ENCODE data around the gene MAP3K1. TPM values are rescaled to one million over a fixed set of nuclear protein-coding genes. Genes with fewer than 3 reads are reported as not detected.

The MAP3K1 gene
- total RNA-seq, 4 donors from 2014 or later = 4.2 to 6.8 (median 5.4) TPM

DNA sequence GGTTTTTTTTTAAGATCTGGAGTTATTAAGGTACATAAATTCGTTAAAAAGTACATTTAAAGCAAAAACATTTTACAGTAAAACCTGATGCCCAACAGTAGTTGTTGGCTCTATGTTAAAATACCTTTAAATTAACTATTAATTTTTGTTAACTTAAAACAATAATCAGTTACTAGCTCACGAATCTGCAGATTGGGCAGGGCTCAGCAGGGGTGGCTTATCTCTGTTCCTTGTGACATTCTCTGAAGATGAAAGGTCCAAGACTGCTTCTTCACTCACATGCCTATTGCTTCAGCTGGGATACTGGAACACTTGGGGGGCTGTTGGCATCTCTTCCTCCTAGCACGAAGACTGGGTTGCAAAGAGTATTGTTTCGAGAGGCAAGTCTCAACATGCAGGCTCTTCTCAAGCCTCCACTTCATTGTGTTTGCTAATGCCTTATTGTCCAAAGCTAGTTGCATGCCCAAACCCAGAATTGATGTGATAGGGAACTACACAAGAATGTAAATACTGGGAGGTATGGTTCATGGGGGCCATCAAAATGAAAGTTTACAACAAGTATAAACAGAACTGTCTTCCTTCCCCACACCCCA is 46.6 kb downstream of the MAP3K1 start:
- Histone ChIP-seq H3K4me1 (no peaks in the 10 kb centered on the region), H3K4me3 (no peak overlapping the region), H3K27me3 (no peaks in the 10 kb centered on the region), H3K36me3 (peaks cover 2 to 7% of the 10 kb centered on the region in 2 donors), H3K27ac (no peak overlapping the region), H3K9me3 (no peaks in the 10 kb centered on the region)
- ATAC-seq = no peak
- DNase-seq = no peak
- TF ChIP-seq CTCF (IDR thresholded peaks at IDR 0.05 in 4 of 5, conservative IDR thresholded peaks at IDR 0.05 in 1 of 5) = no peak
- no peak for TF ChIP-seq POLR2A (IDR thresholded peaks at IDR 0.05)
- in situ Hi-C loops (cut with MboI; ENCODE audit: low sequenced_read_pairs in 4 of 4) (no loop called here), intact Hi-C loops (cut with DNase I; ENCODE audit: low total_unique reads) (no loop called here)

DNA sequence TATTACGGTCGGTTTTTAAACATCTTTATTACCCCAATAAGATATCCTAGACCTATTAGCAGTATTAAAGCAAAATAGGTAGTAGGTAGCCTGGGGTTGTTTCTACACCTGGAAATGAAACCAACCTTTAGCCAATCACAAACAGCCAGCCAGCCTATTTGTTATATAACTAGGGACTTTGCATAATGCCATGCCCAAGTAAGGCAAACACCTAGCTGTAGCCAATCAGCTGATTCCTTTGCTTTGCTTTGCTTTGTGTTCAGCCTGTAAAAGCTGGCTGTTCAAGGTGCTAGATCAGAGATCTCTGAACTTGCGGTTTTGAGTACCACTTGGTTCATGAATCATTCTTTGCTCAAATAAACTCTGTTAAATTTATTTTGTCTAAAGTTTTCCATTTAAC is 47.6 kb downstream of the MAP3K1 start:
- Histone ChIP-seq H3K27ac (no peak overlapping the region), H3K36me3 (peaks cover 2 to 7% of the 10 kb centered on the region in 2 donors), H3K27me3 (no peaks in the 10 kb centered on the region), H3K4me3 (no peak overlapping the region), H3K4me1 (no peaks in the 10 kb centered on the region), H3K9me3 (no peaks in the 10 kb centered on the region)
- in situ Hi-C loops (cut with MboI; ENCODE audit: low sequenced_read_pairs in 4 of 4) = no loop called here
- DNase-seq = no peak
- no peak for TF ChIP-seq POLR2A (IDR thresholded peaks at IDR 0.05)
- no peak for TF ChIP-seq CTCF (IDR thresholded peaks at IDR 0.05 in 4 of 5, conservative IDR thresholded peaks at IDR 0.05 in 1 of 5)
- ATAC-seq = no peak
- intact Hi-C loops (cut with DNase I; ENCODE audit: low total_unique reads) = no loop called here

- in situ Hi-C loops (cut with MboI; ENCODE audit: low sequenced_read_pairs in 4 of 4) (no loop called here), intact Hi-C loops (cut with DNase I; ENCODE audit: low total_unique reads) (no loop called here)
- no peak overlapping the region for H3K4me3 ChIP-seq
- DNase-seq (no peak), ATAC-seq (no peak)
- H3K36me3 ChIP-seq = peaks cover 0 to 35% of the 10 kb centered on the region in 2 donors
- H3K27me3 ChIP-seq = no peaks in the 10 kb centered on the region
- H3K27ac ChIP-seq = no peak overlapping the region
- no peaks in the 10 kb centered on the region for H3K9me3 ChIP-seq
- TF ChIP-seq POLR2A (IDR thresholded peaks at IDR 0.05) (no peak), CTCF (IDR thresholded peaks at IDR 0.05 in 4 of 5, conservative IDR thresholded peaks at IDR 0.05 in 1 of 5) (no peak)
- no peaks in the 10 kb centered on the region for H3K4me1 ChIP-seq
These were observed 56.4 kb downstream of the MAP3K1 start for GRCh38 chr5:56871777-56872176.

DNA sequence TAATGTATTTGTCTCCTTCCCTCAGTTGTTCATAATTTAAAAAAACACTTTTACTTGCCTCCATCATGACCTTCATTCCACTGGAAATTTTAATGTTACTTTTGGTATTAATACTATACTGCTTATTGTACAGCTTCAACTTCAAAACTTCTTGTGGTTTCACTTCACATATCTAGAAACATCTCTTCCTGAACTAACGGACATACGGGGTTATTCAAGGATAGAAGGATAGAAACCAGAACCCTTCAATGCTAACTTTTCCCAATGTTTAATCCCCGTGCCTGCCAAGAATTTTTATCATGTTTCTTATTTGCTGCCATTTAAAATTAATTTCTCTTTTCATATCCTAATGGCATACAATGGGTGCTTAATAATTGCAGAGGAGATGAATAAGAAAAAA is 57.7 kb downstream of the MAP3K1 start:
- peaks cover 0 to 35% of the 10 kb centered on the region in 2 donors for H3K36me3 ChIP-seq
- no peak overlapping the region for H3K4me3 ChIP-seq
- H3K4me1 ChIP-seq = no peaks in the 10 kb centered on the region
- H3K9me3 ChIP-seq = no peaks in the 10 kb centered on the region
- intact Hi-C loops (cut with DNase I; ENCODE audit: low total_unique reads) = no loop called here
- in situ Hi-C loops (cut with MboI; ENCODE audit: low sequenced_read_pairs in 4 of 4) = no loop called here
- H3K27me3 ChIP-seq = no peaks in the 10 kb centered on the region
- TF ChIP-seq CTCF (IDR thresholded peaks at IDR 0.05 in 4 of 5, conservative IDR thresholded peaks at IDR 0.05 in 1 of 5) (no peak), POLR2A (IDR thresholded peaks at IDR 0.05) (no peak)
- ATAC-seq = no peak
- DNase-seq = no peak
- no peak overlapping the region for H3K27ac ChIP-seq

- intact Hi-C loops (cut with DNase I; ENCODE audit: low total_unique reads) = no loop called here
- Histone ChIP-seq H3K27me3 (no peaks in the 10 kb centered on the region), H3K4me1 (no peaks in the 10 kb centered on the region), H3K36me3 (peaks cover 0 to 55% of the 10 kb centered on the region in 2 donors), H3K27ac (no peak overlapping the region), H3K9me3 (no peaks in the 10 kb centered on the region), H3K4me3 (no peak overlapping the region)
- no peak for TF ChIP-seq CTCF (IDR thresholded peaks at IDR 0.05 in 4 of 5, conservative IDR thresholded peaks at IDR 0.05 in 1 of 5)
- TF ChIP-seq POLR2A (IDR thresholded peaks at IDR 0.05) = no peak
- ATAC-seq = no peak
- in situ Hi-C loops (cut with MboI; ENCODE audit: low sequenced_read_pairs in 4 of 4) = no loop called here
- no peak for DNase-seq
These were observed 61.0 kb downstream of the MAP3K1 start for GRCh38 chr5:56876327-56876726.
